K562 (cell line): ENCODE measurements around the gene JSRP1. TPM values are rescaled to one million over a fixed set of nuclear protein-coding genes. Genes with fewer than 3 reads are reported as not detected.

Source experiments
- ATAC-seq: fragments of 200-7000 bp; cut with Tn5 transposase; 3 replicates; pipeline ENCODE4 v1.9.1; 2020; ENCODE audit warnings: moderate library complexity
- BruUV-seq: library from RNA; stranded (reverse); fragments of 400-500 nt; replicated peaks from 2 replicates; lab custom pipeline; 2021; lab: Mats Ljungman, UMichigan
- CTCF ChIA-PET: fragments of 300-600 bp; formaldehyde crosslinking; extraction: SDS; loops from one replicate; lab custom pipeline; 2021; ENCODE audit warnings: low intra/inter-chr PET ratio; lab: Yijun Ruan, JAX
- POLR2A ChIA-PET: fragments of 300-600, 350-650 bp; sonication (Branson Sonifier 250); formaldehyde crosslinking; extraction: SDS; loops from one replicate; lab custom pipeline; 2021; ENCODE audit warnings: antibody characterized with exemption, inconsistent platforms; lab: Yijun Ruan, JAX
- DNase-seq, 4 experiments: peaks; one replicate each; pipeline versions ENCODE4 v3.0.0 to v3.0.0-alpha.2; 2011 to 2018; ENCODE audit warnings: low spot score in 3 of 4, mixed read lengths in 3 of 4; ENCODE audit errors: extremely low read depth in 1 of 4
- FAIRE-seq: peaks from 2 replicates; lab custom pipeline; 2011; peaks lifted over from hg19 to GRCh38; lab: Jason Lieb, UNC
- H2AFZ ChIP-seq: 2 replicates; pipeline ENCODE4 v1.6.0; 2011; ENCODE audit warnings: low read depth, low read length, control low read depth, inconsistent platforms
- H3K27ac ChIP-seq: fragments of 200-600 bp; 3 replicates; pipeline ENCODE4 v1.8.0; 2011; ENCODE audit warnings: low read depth, mild to moderate bottlenecking, control low read depth, inconsistent platforms, low read length, moderate library complexity, mixed read lengths; ENCODE audit errors: extremely low read depth
- H3K27me3 ChIP-seq, 2 experiments: fragments of 300-600 bp in 1 of 2; 2 replicates in 1 of 2; 3 replicates in 1 of 2; pipeline versions ENCODE4 v1.6.0 to v1.8.0; 2011; ENCODE audit warnings: inconsistent platforms in 2 of 2, low read length in 2 of 2, mild to moderate bottlenecking in 1 of 2, mixed read lengths in 1 of 2, moderate library complexity in 1 of 2; ENCODE audit not compliant: control insufficient read depth in 2 of 2, insufficient read depth in 2 of 2
- H3K36me3 ChIP-seq: fragments of 300-600 bp; 3 replicates; pipeline ENCODE4 v1.8.0; 2011; ENCODE audit warnings: mild to moderate bottlenecking, low read length, inconsistent platforms; ENCODE audit not compliant: control insufficient read depth, insufficient read depth
- H3K4me1 ChIP-seq, 2 experiments: fragments of 200-600 bp in 1 of 2; replicated peaks in 1 of 2; 2 replicates in 1 of 2; 3 replicates in 1 of 2; pipeline versions ENCODE4 v1.5.1 to v1.8.0; 2011; ENCODE audit warnings: inconsistent platforms in 2 of 2, low read length in 2 of 2, mild to moderate bottlenecking in 1 of 2, mixed read lengths in 1 of 2, moderate library complexity in 1 of 2; ENCODE audit not compliant: control insufficient read depth in 2 of 2, insufficient read depth in 2 of 2
- H3K4me2 ChIP-seq: 2 replicates; pipeline ENCODE4 v1.6.1; 2011; ENCODE audit warnings: low read length, control low read depth, inconsistent platforms, mixed read lengths; ENCODE audit not compliant: insufficient read depth
- H3K4me3 ChIP-seq: fragments of 200-600 bp; sonication (generic), shearing (Covaris generic); 2 replicates; pipeline ENCODE4 v1.5.1; 2016; ENCODE audit warnings: control low read depth, inconsistent platforms
- H3K79me2 ChIP-seq: fragments of 200-600 bp; 3 replicates; pipeline ENCODE4 v1.8.0; 2011; ENCODE audit warnings: low read length, inconsistent platforms; ENCODE audit not compliant: control insufficient read depth, insufficient read depth
- H3K9ac ChIP-seq, 2 experiments: 2 replicates each; pipeline versions ENCODE4 v1.6.0 to v1.6.1; 2011; ENCODE audit warnings: low read depth in 2 of 2, low read length in 2 of 2, control low read depth in 1 of 2, inconsistent platforms in 1 of 2, mild to moderate bottlenecking in 1 of 2, mixed read lengths in 1 of 2; ENCODE audit not compliant: insufficient read depth in 1 of 2
- H3K9me1 ChIP-seq: one replicate; pipeline ENCODE4 v1.6.0; 2011; ENCODE audit warnings: inconsistent platforms, mild to moderate bottlenecking, low read length, moderate library complexity; ENCODE audit not compliant: control insufficient read depth, insufficient read depth
- H3K9me3 ChIP-seq: replicated peaks from 2 replicates; pipeline ENCODE4 v1.5.1; 2011; ENCODE audit warnings: low read depth, low read length, inconsistent platforms; ENCODE audit not compliant: control insufficient read depth, insufficient read depth
- H4K20me1 ChIP-seq: replicated peaks from 2 replicates; pipeline ENCODE4 v1.6.1; 2011; ENCODE audit warnings: low read length, inconsistent platforms, mixed read lengths; ENCODE audit not compliant: control insufficient read depth, insufficient read depth
- C11orf30 ChIP-seq: fragments of 450-650 bp; IDR thresholded peaks from 2 replicates; pipeline ENCODE4 v1.6.1; 2016; ENCODE audit warnings: low read depth, mild to moderate bottlenecking
- CBFB ChIP-seq: sonication (generic); formaldehyde crosslinking; IDR thresholded peaks from 2 replicates; pipeline ENCODE4 v1.4.0; 2020; ENCODE audit warnings: mild to moderate bottlenecking, missing genetic modification reagents
- E2F8 ChIP-seq: fragments of 450-650 bp; IDR thresholded peaks from 2 replicates; pipeline ENCODE4 v1.7.1; 2018; ENCODE audit warnings: mild to moderate bottlenecking, low read depth; ENCODE audit not compliant: partially characterized antibody
- HDAC6 ChIP-seq: IDR thresholded peaks from 2 replicates; pipeline ENCODE4 v1.6.1; 2012; ENCODE audit warnings: low read depth, mild to moderate bottlenecking, control low read depth, inconsistent platforms, low read length, moderate library complexity
- KDM5B ChIP-seq: fragments of 200-600 bp; sonication (generic); IDR thresholded peaks from 2 replicates; pipeline ENCODE4 v1.6.1; 2012; ENCODE audit warnings: low read depth, mild to moderate bottlenecking, moderate library complexity, low read length, control low read depth, inconsistent platforms; ENCODE audit not compliant: insufficient replicate concordance
- POLR2B ChIP-seq: fragments of 450-650 bp; IDR thresholded peaks from 2 replicates; pipeline ENCODE4 v1.6.1; 2018; ENCODE audit warnings: low read depth; ENCODE audit not compliant: partially characterized antibody
- POLR2G ChIP-seq: fragments of 200-400 bp; formaldehyde crosslinking; IDR thresholded peaks from 2 replicates; pipeline ENCODE4 v1.6.1; 2017; ENCODE audit warnings: low read depth, mild to moderate bottlenecking, antibody characterized with exemption, low read length, moderate library complexity
- SUPT5H ChIP-seq: fragments of 450-650 bp; IDR thresholded peaks from 2 replicates; pipeline ENCODE4 v1.6.1; 2016
- ZBTB1 ChIP-seq: sonication (generic); formaldehyde crosslinking; IDR thresholded peaks from 2 replicates; pipeline ENCODE4 v1.8.1; 2023; ENCODE audit warnings: missing genetic modification reagents, low read depth, mild to moderate bottlenecking, borderline replicate concordance
- ZBTB17 ChIP-seq: fragments of 450-650 bp; formaldehyde crosslinking; IDR thresholded peaks from 2 replicates; pipeline ENCODE4 v1.4.0; 2020; ENCODE audit warnings: mild to moderate bottlenecking
- ZNF639 ChIP-seq, 2 experiments: fragments of 200-800 bp in 1 of 2; sonication (Bioruptor generic) in 1 of 2; sonication (generic) in 1 of 2; formaldehyde crosslinking in 1 of 2; IDR thresholded peaks in 1 of 2; conservative IDR thresholded peaks in 1 of 2; 2 replicates each; pipeline versions ENCODE4 v1.5.0 to v1.6.1; 2016 to 2020; ENCODE audit warnings: missing compliant biosample characterization in 1 of 2, missing genetic modification characterization in 1 of 2, missing genetic modification reagents in 1 of 2
- WGBS: fragments of 100-300 bp; shearing (Covaris generic); methylation state at CpG from one replicate; pipeline ENCODE4 v1.1.6; 2016; ENCODE audit warnings: low coverage, mixed read lengths; ENCODE audit not compliant: insufficient coverage; ENCODE audit errors: missing lambda C conversion rate; 5-methylcytosine and 5-hydroxymethylcytosine counted together
- in situ Hi-C: fragments of 300-500 bp; cut with MboI; formaldehyde crosslinking; loops from 4 replicates; pipeline ENCODE4 v1.15.0; 2018; ENCODE audit warnings: inconsistent platforms, mixed read lengths
- intact Hi-C: fragments of 100-400 bp; cut with micrococcal nuclease; formaldehyde crosslinking; loops from 2 replicates; pipeline ENCODE4 v1.14.2; 2022
- polyA plus RNA-seq, 8 experiments: library from polyadenylated mRNA; depleted of rRNA in 4 of 8; stranded (reverse) in 5 of 8; unstranded in 3 of 8; fragments of >200 nt; fragmentation: Nextera tagmentation in 2 of 8; fragmentation: Illumina TruSeq in 1 of 8; extraction: Ambion mirVana in 2 of 8; extraction: Trizol in 1 of 8; gene quantifications; 2 replicates each; pipeline versions ENCODE4 v1.2.1 to v1.2.3, GENCODE V29; 2011 to 2014; ENCODE audit warnings: inconsistent platforms in 1 of 8, missing spikeins in 1 of 8
- total RNA-seq, 7 experiments: library from RNA; depleted of rRNA in 6 of 7; stranded (reverse); fragments of >200 nt in 6 of 7; fragmentation: Illumina TruSeq in 2 of 7; extraction: Trizol in 2 of 7; gene quantifications; 2 replicates each; pipeline versions ENCODE4 v1.2.1 to v1.2.3, GENCODE V29; 2011 to 2021; ENCODE audit warnings: low replicate concordance in 1 of 7
- TF ChIP-seq, protein P1 (sequence below): sonication (generic); formaldehyde crosslinking; IDR thresholded peaks from 2 replicates; pipeline ENCODE4 v1.9.0; 2022; ENCODE audit warnings: mild to moderate bottlenecking, missing genetic modification reagents
- TF ChIP-seq, protein P2 (sequence below): fragments of 450-650 bp; IDR thresholded peaks from 2 replicates; pipeline ENCODE4 v1.6.1; 2016; ENCODE audit warnings: mild to moderate bottlenecking

JSRP1 gene
- total and polyA plus RNA-seq, 9 of the 15 experiments (the other 6 are each of a cell fraction or from before 2014, with no cell fraction given): 0.08 to 1.2 (median 0.51) TPM; not detected in 4

GRCh38 chr19:2230807-2231533, 25.2 kb downstream of the JSRP1 start:
- intact Hi-C loops: no loop called here
- TF ChIP-seq ZNF639 (CRISPR knock-in tag; conservative IDR thresholded peaks at IDR 0.05 in 1 of 2, IDR thresholded peaks at IDR 0.05 in 1 of 2) (no peak), ZBTB17 (CRISPR knock-in tag) (0 out of 2 replicates have a peak, but pooled peaks have one; percentile 55), POLR2G (peak; percentile 65), C11orf30 (no peak), POLR2B (peak; percentile 31), HDAC6 (0 out of 2 replicates have a peak, but pooled peaks have one; percentile 35), E2F8 (peak; percentile 16), KDM5B (peak; percentile 6), CBFB (CRISPR knock-in tag) (0 out of 2 replicates have a peak, but pooled peaks have one; percentile 15), SUPT5H (peak; percentile 42; the same call in 1 of the 2 replicates), ZBTB1 (no peak)
- TF ChIP-seq, protein P1, sequence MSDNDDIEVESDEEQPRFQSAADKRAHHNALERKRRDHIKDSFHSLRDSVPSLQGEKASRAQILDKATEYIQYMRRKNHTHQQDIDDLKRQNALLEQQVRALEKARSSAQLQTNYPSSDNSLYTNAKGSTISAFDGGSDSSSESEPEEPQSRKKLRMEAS (CRISPR knock-in tag): 0 out of 2 replicates have a peak, but pooled peaks have one; percentile 12
- TF ChIP-seq, protein P2, sequence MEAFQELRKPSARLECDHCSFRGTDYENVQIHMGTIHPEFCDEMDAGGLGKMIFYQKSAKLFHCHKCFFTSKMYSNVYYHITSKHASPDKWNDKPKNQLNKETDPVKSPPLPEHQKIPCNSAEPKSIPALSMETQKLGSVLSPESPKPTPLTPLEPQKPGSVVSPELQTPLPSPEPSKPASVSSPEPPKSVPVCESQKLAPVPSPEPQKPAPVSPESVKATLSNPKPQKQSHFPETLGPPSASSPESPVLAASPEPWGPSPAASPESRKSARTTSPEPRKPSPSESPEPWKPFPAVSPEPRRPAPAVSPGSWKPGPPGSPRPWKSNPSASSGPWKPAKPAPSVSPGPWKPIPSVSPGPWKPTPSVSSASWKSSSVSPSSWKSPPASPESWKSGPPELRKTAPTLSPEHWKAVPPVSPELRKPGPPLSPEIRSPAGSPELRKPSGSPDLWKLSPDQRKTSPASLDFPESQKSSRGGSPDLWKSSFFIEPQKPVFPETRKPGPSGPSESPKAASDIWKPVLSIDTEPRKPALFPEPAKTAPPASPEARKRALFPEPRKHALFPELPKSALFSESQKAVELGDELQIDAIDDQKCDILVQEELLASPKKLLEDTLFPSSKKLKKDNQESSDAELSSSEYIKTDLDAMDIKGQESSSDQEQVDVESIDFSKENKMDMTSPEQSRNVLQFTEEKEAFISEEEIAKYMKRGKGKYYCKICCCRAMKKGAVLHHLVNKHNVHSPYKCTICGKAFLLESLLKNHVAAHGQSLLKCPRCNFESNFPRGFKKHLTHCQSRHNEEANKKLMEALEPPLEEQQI: no peak

More at GRCh38 chr19:2230807-2231533, 25.2 kb downstream of the JSRP1 start:
- CTCF ChIA-PET: no interaction called here
- Histone ChIP-seq H3K9ac (peak overlapping the region in 1 of 2 experiments; percentile 70; a peak in 2 of 4 replicates), H3K9me3 (no peaks in the 10 kb centered on the region), H3K4me3 (no peak overlapping the region), H3K79me2 (peaks cover 37% of the 10 kb centered on the region), H2AFZ (no peak overlapping the region), H3K4me1 (peaks cover 0 to 79% of the 10 kb centered on the region in 2 experiments; a peak in 3 of 5 replicates), H3K4me2 (no peak overlapping the region), H3K36me3 (peaks cover 79% of the 10 kb centered on the region; the same call in 2 of the 3 replicates), H4K20me1 (0 out of 2 replicates have a peak, but pooled peaks cover 13% of the 10 kb centered on the region), H3K9me1 (no peaks in the 10 kb centered on the region), H3K27ac (no peak overlapping the region), H3K27me3 (no peaks in the 10 kb centered on the region)
- POLR2A ChIA-PET: interaction anchor here (0.5 to 1.9 kb wide), 7 partner anchors 9 to 496 kb away, joined by 3 to 9 read pairs (median 3); no protein-coding TSS in a partner anchor
- ATAC-seq (peak; percentile 3; the same call in 1 of the 3 replicates), DNase-seq (no peak), FAIRE-seq (no peak)
- TSS peak; percentile 38 for BruUV-seq
- in situ Hi-C loops: loop anchor here (10.0 kb wide), 1 partner anchor 84 kb away; no protein-coding TSS in a partner anchor
- WGBS: 83% methylated on average over 11 of the region's 12 CpGs
